CD4-positive, alpha-beta T cell (primary cell): ENCODE measurements around the gene TMEM94. TPM values are rescaled to one million over a fixed set of nuclear protein-coding genes. Genes with fewer than 3 reads are reported as not detected.
"Not testable (repeated sequence)": the region's sequence is repeated elsewhere in the genome, so short reads cannot be mapped to it uniquely, and the experiment has no call there.

Source experiments
- ATAC-seq: fragments of 200-7000 bp; cut with Tn5 transposase; one replicate; pipeline ENCODE4 v1.10.0; 2022; ENCODE audit warnings: mild to moderate bottlenecking; ENCODE audit not compliant: poor library complexity
- CTCF ChIA-PET: fragments of 350-600 bp; sonication (Branson Sonifier 250); formaldehyde crosslinking; loops from one replicate; lab custom pipeline; 2021; ENCODE audit warnings: antibody characterized with exemption, inconsistent platforms; lab: Charles Lee
- POLR2A ChIA-PET: fragments of 350-600 bp; sonication (Branson Sonifier 250); formaldehyde crosslinking; loops from one replicate; lab custom pipeline; 2021; ENCODE audit warnings: antibody characterized with exemption, inconsistent platforms; lab: Charles Lee
- DNase-seq, 14 experiments: peaks; one replicate each; pipeline ENCODE4 v3.0.0-alpha.2; 2013 to 2020; ENCODE audit warnings: mixed read lengths in 2 of 14
- H3K27ac ChIP-seq, 2 donors: one replicate each; pipeline versions ENCODE4 v1.5.1 to v1.7.0; 2013; ENCODE audit warnings: low read length in 2 of 2, low read depth in 1 of 2, mild to moderate bottlenecking in 1 of 2
- H3K27me3 ChIP-seq, 2 experiments: 1 replicate in 1 of 2; 2 replicates in 1 of 2; pipeline versions ENCODE4 v1.6.1 to v1.7.0; 2013; ENCODE audit warnings: low read length in 2 of 2, control low read depth in 1 of 2, mild to moderate bottlenecking in 1 of 2, moderate library complexity in 1 of 2; ENCODE audit not compliant: insufficient read depth in 2 of 2, control insufficient read depth in 1 of 2
- H3K36me3 ChIP-seq: one replicate; pipeline ENCODE4 v1.6.1; 2013; ENCODE audit warnings: low read length, control low read depth; ENCODE audit not compliant: insufficient read depth
- H3K4me1 ChIP-seq: one replicate; pipeline ENCODE4 v1.6.1; 2013; ENCODE audit warnings: low read length, control low read depth; ENCODE audit not compliant: insufficient read depth
- H3K4me3 ChIP-seq: one replicate; pipeline ENCODE4 v1.5.1; 2013; ENCODE audit warnings: mild to moderate bottlenecking, low read length, moderate library complexity
- H3K9me3 ChIP-seq, 2 experiments: 1 replicate in 1 of 2; 2 replicates in 1 of 2; pipeline versions ENCODE4 v1.6.1 to v1.7.0; 2013; ENCODE audit warnings: low read length in 2 of 2, mild to moderate bottlenecking in 2 of 2, control low read depth in 1 of 2, moderate library complexity in 1 of 2; ENCODE audit not compliant: control insufficient read depth in 1 of 2, insufficient read depth in 1 of 2
- H3K27ac Mint-ChIP-seq: one replicate; pipeline ENCODE4 v1.8.0; 2020; ENCODE audit warnings: mixed read lengths
- H3K27me3 Mint-ChIP-seq: one replicate; pipeline ENCODE4 v1.8.0; 2021; ENCODE audit warnings: mixed read lengths
- H3K36me3 Mint-ChIP-seq: one replicate; pipeline ENCODE4 v1.8.0; 2021; ENCODE audit warnings: low read depth, mixed read lengths
- H3K4me1 Mint-ChIP-seq: one replicate; pipeline ENCODE4 v1.8.0; 2021; ENCODE audit warnings: low read depth, mixed read lengths
- H3K4me3 Mint-ChIP-seq: one replicate; pipeline ENCODE4 v1.8.0; 2020; ENCODE audit warnings: mild to moderate bottlenecking, mixed read lengths
- H3K9me3 Mint-ChIP-seq: one replicate; pipeline ENCODE4 v1.8.0; 2020; ENCODE audit warnings: mixed read lengths
- intact Hi-C, 2 experiments: fragments of 100-400 bp; cut with DNase I in 1 of 2; cut with micrococcal nuclease in 1 of 2; formaldehyde crosslinking; loops; one replicate each; pipeline versions ENCODE4 v1.15.1 to v1.9.0; 2023 to 2025; cut with DNase I, micrococcal nuclease
- total RNA-seq, 174 experiments: library from RNA in 2 of 174; stranded (reverse) in 2 of 174; gene quantifications; one replicate each; pipeline ENCODE4 v1.2.3 and lab custom pipeline; 2021 to 2026
- TF ChIP-seq, protein P1 (sequence below): fragments of 200-600 bp; IDR thresholded peaks from one replicate; pipeline ENCODE4 v1.8.0; 2022; ENCODE audit warnings: antibody characterized with exemption, mild to moderate bottlenecking

The TMEM94 gene
- total RNA-seq, 2 experiments from 2014 or later = 52.8 to 57.3 TPM

DNA sequence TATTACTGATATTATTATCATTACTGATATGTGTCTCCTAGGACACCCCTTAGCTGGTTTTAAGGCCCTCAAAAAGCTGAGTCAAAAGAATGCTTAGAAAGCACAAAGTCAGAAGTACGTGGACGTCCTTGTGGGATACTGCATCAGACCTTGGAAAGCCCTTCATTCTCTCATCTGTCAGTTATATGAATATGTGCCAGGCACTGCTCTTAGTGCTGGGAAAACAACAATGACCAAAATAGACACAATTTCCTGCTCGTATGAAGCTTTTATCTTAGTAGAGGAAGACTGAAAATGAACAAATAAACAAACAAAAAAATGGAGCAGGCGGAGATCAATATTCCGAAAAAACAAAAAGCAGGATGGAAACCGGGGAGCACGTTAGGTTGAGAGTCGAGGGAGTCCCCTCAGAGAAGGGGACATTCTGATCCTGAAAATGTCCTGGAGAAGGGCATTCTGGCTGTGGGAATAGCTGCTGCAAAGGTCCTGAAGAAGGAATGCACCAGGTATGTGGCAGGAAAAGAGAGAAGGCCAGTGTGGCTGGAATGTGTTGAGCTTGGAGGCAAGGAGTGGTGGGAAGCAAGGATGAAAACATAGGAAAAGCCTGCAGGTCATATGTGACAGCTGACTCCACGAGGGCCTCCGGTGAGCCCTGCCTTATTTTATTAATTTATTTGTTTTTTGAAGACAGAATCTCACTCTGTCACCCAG is 15.5 kb upstream of the TMEM94 start:
- ChIA-PET POLR2A (no interaction called here), CTCF (no interaction called here)
- peaks cover 8% of the 10 kb centered on the region for H3K4me1 ChIP-seq
- no peaks in the 10 kb centered on the region for H3K36me3 Mint-ChIP-seq
- ATAC-seq = no peak
- H3K27ac ChIP-seq = no peak overlapping the region
- no peaks in the 10 kb centered on the region for H3K9me3 Mint-ChIP-seq
- intact Hi-C loops = loop anchor here in 1 of 2 experiments (5.0 kb wide), 1 partner anchor 41 kb away; no protein-coding TSS in a partner anchor
- H3K36me3 ChIP-seq = no peaks in the 10 kb centered on the region
- TF ChIP-seq, protein P1, sequence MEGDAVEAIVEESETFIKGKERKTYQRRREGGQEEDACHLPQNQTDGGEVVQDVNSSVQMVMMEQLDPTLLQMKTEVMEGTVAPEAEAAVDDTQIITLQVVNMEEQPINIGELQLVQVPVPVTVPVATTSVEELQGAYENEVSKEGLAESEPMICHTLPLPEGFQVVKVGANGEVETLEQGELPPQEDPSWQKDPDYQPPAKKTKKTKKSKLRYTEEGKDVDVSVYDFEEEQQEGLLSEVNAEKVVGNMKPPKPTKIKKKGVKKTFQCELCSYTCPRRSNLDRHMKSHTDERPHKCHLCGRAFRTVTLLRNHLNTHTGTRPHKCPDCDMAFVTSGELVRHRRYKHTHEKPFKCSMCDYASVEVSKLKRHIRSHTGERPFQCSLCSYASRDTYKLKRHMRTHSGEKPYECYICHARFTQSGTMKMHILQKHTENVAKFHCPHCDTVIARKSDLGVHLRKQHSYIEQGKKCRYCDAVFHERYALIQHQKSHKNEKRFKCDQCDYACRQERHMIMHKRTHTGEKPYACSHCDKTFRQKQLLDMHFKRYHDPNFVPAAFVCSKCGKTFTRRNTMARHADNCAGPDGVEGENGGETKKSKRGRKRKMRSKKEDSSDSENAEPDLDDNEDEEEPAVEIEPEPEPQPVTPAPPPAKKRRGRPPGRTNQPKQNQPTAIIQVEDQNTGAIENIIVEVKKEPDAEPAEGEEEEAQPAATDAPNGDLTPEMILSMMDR = no peak
- no peaks in the 10 kb centered on the region for H3K27me3 Mint-ChIP-seq
- H3K27me3 ChIP-seq = no peaks in the 10 kb centered on the region
- peaks cover 9% of the 10 kb centered on the region for H3K4me1 Mint-ChIP-seq
- DNase-seq = no peak
- H3K27ac Mint-ChIP-seq = no peak overlapping the region
- H3K4me3 Mint-ChIP-seq = no peak overlapping the region
- no peak overlapping the region for H3K4me3 ChIP-seq
- no peaks in the 10 kb centered on the region for H3K9me3 ChIP-seq

DNA sequence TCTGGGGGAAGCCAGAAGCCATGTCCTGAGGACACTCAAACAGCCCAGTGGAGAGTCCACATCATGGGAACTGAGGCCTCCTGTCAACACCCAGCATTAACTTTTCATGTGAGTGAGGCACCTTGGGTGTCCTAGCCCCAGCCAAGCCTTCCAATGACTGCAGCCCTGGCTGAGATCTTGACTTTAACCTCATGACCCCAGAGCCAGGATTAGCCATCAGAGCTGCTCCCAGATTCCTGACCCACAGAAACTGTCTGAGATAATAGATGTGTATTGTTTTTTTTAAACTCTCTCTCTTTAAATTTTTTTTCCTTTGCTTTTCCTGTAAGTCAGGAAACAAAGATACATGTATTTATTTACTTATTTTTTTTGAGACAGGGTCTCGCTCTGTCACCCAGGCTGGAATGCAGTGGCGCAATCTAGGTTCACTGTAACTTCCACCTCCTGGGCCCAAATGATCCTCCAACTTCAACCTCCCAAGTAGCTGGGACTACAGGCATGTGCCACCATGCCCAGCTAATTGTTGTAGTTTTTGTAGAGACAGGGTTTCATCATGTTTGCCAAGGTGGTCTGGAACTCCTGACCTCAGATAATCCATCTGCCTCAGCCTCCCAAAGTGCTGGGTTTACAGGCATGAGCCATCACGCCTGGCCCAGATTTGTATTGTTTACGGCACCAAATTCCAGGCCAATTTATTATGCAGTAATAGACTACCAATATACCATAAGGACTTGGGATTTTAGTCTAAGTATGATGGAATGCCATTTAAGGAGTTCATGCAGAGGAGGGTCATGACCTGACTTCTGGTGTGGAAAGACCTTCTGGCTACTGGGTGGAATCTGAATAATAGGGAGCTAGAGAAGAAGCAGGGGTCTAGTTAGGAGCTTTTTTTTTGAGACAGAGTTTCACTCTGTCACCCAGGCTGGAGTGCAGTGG is 14.0 kb upstream of the TMEM94 start:
- CTCF ChIA-PET = no interaction called here
- POLR2A ChIA-PET = no interaction called here
- H3K27ac Mint-ChIP-seq = no peak overlapping the region

DNA sequence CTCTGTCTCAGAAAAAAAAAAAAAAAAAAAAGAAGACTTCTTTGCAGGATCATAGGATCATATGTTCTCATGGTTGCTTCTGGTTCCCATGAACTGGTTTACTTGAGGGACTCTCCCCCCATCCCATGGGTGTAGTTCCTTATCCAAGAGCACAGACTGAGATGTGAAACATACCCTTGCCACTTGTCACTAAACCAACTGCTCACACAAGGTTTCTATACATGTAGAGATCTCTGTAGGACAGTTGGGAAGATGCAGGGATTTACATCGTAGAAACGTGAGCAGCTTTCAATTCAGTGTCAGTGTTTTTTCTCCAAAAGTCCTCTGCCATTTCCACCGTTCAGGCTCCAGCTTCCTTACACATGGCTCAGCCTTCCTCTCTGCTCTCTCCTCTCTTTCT is 11.1 kb upstream of the TMEM94 start:
- POLR2A ChIA-PET = no interaction called here
- no peaks in the 10 kb centered on the region for H3K36me3 Mint-ChIP-seq

More for the DNA sequence above, 14.0 kb upstream of the TMEM94 start:
- no peak for DNase-seq
- no peak overlapping the region for H3K4me3 Mint-ChIP-seq
- Histone ChIP-seq H3K27ac (no peak overlapping the region), H3K27me3 (no peaks in the 10 kb centered on the region), H3K36me3 (no peaks in the 10 kb centered on the region), H3K4me3 (no peak overlapping the region), H3K4me1 (no peaks in the 10 kb centered on the region), H3K9me3 (no peaks in the 10 kb centered on the region)
- TF ChIP-seq, protein P1 = no peak
- ATAC-seq = no peak
- no peaks in the 10 kb centered on the region for H3K36me3 Mint-ChIP-seq
- H3K9me3 Mint-ChIP-seq = no peaks in the 10 kb centered on the region
- intact Hi-C loops = loop anchor here in 1 of 2 experiments (5.0 kb wide), 1 partner anchor 40 kb away; no protein-coding TSS in a partner anchor
- no peaks in the 10 kb centered on the region for H3K4me1 Mint-ChIP-seq
- H3K27me3 Mint-ChIP-seq = no peaks in the 10 kb centered on the region

DNA sequence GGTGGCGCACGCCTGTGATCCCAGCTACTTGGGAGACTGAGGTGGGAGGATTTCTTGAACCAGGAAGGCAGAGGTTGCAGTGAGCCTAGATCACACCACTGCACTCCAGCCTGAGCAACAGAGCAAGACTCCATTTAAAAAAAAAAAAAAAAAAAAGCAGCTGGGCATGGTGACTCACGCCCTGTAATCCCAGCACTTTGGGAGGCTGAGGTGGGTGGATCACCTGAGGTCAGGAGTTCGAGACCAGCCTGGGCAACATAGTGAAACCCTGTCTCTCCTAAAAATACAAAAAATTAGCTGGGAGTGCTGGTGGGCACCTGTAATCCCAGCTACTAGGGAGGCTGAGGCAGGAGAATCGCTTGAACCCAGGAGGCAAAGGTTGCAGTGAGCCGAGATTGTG is 10.5 kb upstream of the TMEM94 start:
- POLR2A ChIA-PET, DNase-seq, H3K27me3 Mint-ChIP-seq, H3K36me3 Mint-ChIP-seq, H3K27ac ChIP-seq, H3K4me1 Mint-ChIP-seq, H3K9me3 ChIP-seq, ATAC-seq, H3K4me1 ChIP-seq, H3K4me3 Mint-ChIP-seq, H3K36me3 ChIP-seq, H3K27ac Mint-ChIP-seq, intact Hi-C loops, H3K9me3 Mint-ChIP-seq, H3K27me3 ChIP-seq, H3K4me3 ChIP-seq, CTCF ChIA-PET: not testable (repeated sequence)

More for the DNA sequence above, 11.1 kb upstream of the TMEM94 start:
- Histone ChIP-seq H3K9me3 (no peaks in the 10 kb centered on the region), H3K4me3 (no peak overlapping the region), H3K4me1 (no peaks in the 10 kb centered on the region), H3K27me3 (no peaks in the 10 kb centered on the region), H3K27ac (no peak overlapping the region), H3K36me3 (no peaks in the 10 kb centered on the region)
- no peaks in the 10 kb centered on the region for H3K27me3 Mint-ChIP-seq
- no peaks in the 10 kb centered on the region for H3K4me1 Mint-ChIP-seq
- H3K9me3 Mint-ChIP-seq = no peaks in the 10 kb centered on the region
- no peak overlapping the region for H3K27ac Mint-ChIP-seq
- ATAC-seq (no peak), DNase-seq (no peak)
- CTCF ChIA-PET = no interaction called here
- TF ChIP-seq, protein P1 = no peak
- intact Hi-C loops = no loop called here
- no peak overlapping the region for H3K4me3 Mint-ChIP-seq
